ENCODE data around the gene MAN2A2. TPM values are rescaled to one million over a fixed set of nuclear protein-coding genes. Genes with fewer than 3 reads are reported as not detected.

The MAN2A2 gene
- polyA plus RNA-seq, 3 donors: 6.6 to 318 (median 7.3) TPM

GRCh38 chr15:90911302-90911623 is 8.2 kb downstream of the MAN2A2 start:
- intact Hi-C loops (cut with micrococcal nuclease): loop anchor here in 1 of 2 donors (10.0 kb wide), 1 partner anchor 944 kb away; the partner anchor contains the start of gene SLCO3A1
- peaks cover 15% of the 10 kb centered on the region for H3K79me2 ChIP-seq (ENCODE audit: insufficient read depth, low read length)
- H3K9me3 ChIP-seq (replicated peaks in 1 of 2; ENCODE audit: control insufficient read depth in 1 of 2, insufficient read depth in 1 of 2, low read length in 2 of 2): no peaks in the 10 kb centered on the region
- H3K4me3 Mint-ChIP-seq: no peak overlapping the region
- H2AFZ ChIP-seq (ENCODE audit: insufficient read depth, low read depth, low read length, poor library complexity, severe bottlenecking): no peak overlapping the region
- H3K9ac ChIP-seq (ENCODE audit: insufficient read depth, low read length, poor library complexity, severe bottlenecking): no peak overlapping the region
- peaks cover 66 to 74% of the 10 kb centered on the region in 2 donors for H3K36me3 ChIP-seq (replicated peaks in 1 of 2; ENCODE audit: control insufficient read depth in 1 of 2, insufficient read depth in 2 of 2, low read length in 2 of 2)
- no peak for TF ChIP-seq CTCF (IDR thresholded peaks at IDR 0.05)
- peaks cover 0 to 2% (median 0%) of the 10 kb centered on the region in 7 donors for H3K9me3 Mint-ChIP-seq
- peaks cover 40% of the 10 kb centered on the region for H3K4me1 Mint-ChIP-seq
- peaks cover 0 to 7% (median 1%) of the 10 kb centered on the region in 3 donors for H3K27me3 Mint-ChIP-seq (ENCODE audit: low read depth in 3 of 3)
- no peak overlapping the region for H3K4me2 ChIP-seq (replicated peaks; ENCODE audit: extremely low read depth, low read length, poor library complexity, severe bottlenecking)
- no peak for DNase-seq
- peaks cover 74 to 88% of the 10 kb centered on the region in 2 donors for H3K36me3 Mint-ChIP-seq
- H4K20me1 ChIP-seq (ENCODE audit: insufficient read depth, low read length): peaks cover 15% of the 10 kb centered on the region
- no peak overlapping the region for H3K27ac ChIP-seq (ENCODE audit: low read depth in 1 of 2, low read length in 2 of 2)
- H3K27ac Mint-ChIP-seq: no peak overlapping the region
- H3K4me3 ChIP-seq (replicated peaks in 1 of 3; ENCODE audit: low read depth in 2 of 3, low read length in 3 of 3): no peak overlapping the region
- H3K27me3 ChIP-seq (ENCODE audit: control insufficient read depth in 2 of 2, insufficient read depth in 2 of 2, low read length in 2 of 2): no peaks in the 10 kb centered on the region
- H3K4me1 ChIP-seq (ENCODE audit: control insufficient read depth in 1 of 2, insufficient read depth in 2 of 2, low read length in 2 of 2): peaks cover 38 to 43% of the 10 kb centered on the region in 2 donors
- 96% methylated on average over 13 of the region's 19 CpGs for WGBS (ENCODE audit: insufficient coverage)

GRCh38 chr15:90911906-90912769 is 9.0 kb downstream of the MAN2A2 start:
- intact Hi-C loops (cut with micrococcal nuclease): loop anchor here in 1 of 2 donors (10.0 kb wide), 1 partner anchor 943 kb away; the partner anchor contains the start of gene SLCO3A1
- Mint-ChIP-seq H3K27me3 (ENCODE audit: low read depth in 3 of 3) (peaks cover 0 to 7% (median 1%) of the 10 kb centered on the region in 3 donors), H3K27ac (peak overlapping the region in 2 of 7 donors; percentile 42 to 97), H3K36me3 (peaks cover 73 to 88% of the 10 kb centered on the region in 2 donors), H3K4me1 (peaks cover 48% of the 10 kb centered on the region), H3K4me3 (no peak overlapping the region), H3K9me3 (peaks cover 0 to 2% (median 0%) of the 10 kb centered on the region in 7 donors)
- no peak overlapping the region for H3K9ac ChIP-seq (ENCODE audit: insufficient read depth, low read length, poor library complexity, severe bottlenecking)
- H2AFZ ChIP-seq (ENCODE audit: insufficient read depth, low read depth, low read length, poor library complexity, severe bottlenecking): no peak overlapping the region
- no peak for DNase-seq
- peaks cover 7% of the 10 kb centered on the region for H4K20me1 ChIP-seq (ENCODE audit: insufficient read depth, low read length)
- H3K4me1 ChIP-seq (ENCODE audit: control insufficient read depth in 1 of 2, insufficient read depth in 2 of 2, low read length in 2 of 2): peaks cover 47 to 51% of the 10 kb centered on the region in 2 donors
- H3K27me3 ChIP-seq (ENCODE audit: control insufficient read depth in 2 of 2, insufficient read depth in 2 of 2, low read length in 2 of 2): no peaks in the 10 kb centered on the region
- H3K4me2 ChIP-seq (replicated peaks; ENCODE audit: extremely low read depth, low read length, poor library complexity, severe bottlenecking): no peak overlapping the region
- 96% methylated on average over 26 of the region's 30 CpGs for WGBS (ENCODE audit: insufficient coverage)
- H3K27ac ChIP-seq (ENCODE audit: low read depth in 1 of 2, low read length in 2 of 2): peak overlapping the region in 1 of 2 donors; percentile 83
- H3K4me3 ChIP-seq (replicated peaks in 1 of 3; ENCODE audit: low read depth in 2 of 3, low read length in 3 of 3): no peak overlapping the region
- TF ChIP-seq CTCF (IDR thresholded peaks at IDR 0.05): no peak
- H3K9me3 ChIP-seq (replicated peaks in 1 of 2; ENCODE audit: control insufficient read depth in 1 of 2, insufficient read depth in 1 of 2, low read length in 2 of 2): no peaks in the 10 kb centered on the region
- H3K79me2 ChIP-seq (ENCODE audit: insufficient read depth, low read length): peaks cover 24% of the 10 kb centered on the region
- peaks cover 59 to 69% of the 10 kb centered on the region in 2 donors for H3K36me3 ChIP-seq (replicated peaks in 1 of 2; ENCODE audit: control insufficient read depth in 1 of 2, insufficient read depth in 2 of 2, low read length in 2 of 2)
